LNCaP clone FGC (cell line): ENCODE data around the gene IL6ST.

ENCODE experiments used
- DNase-seq: peaks from one replicate; pipeline ENCODE4 v3.0.0-alpha.2; 2011; ENCODE audit warnings: low read depth
- H3K4me3 ChIP-seq: 2 replicates; pipeline ENCODE4 v1.5.1; 2011; ENCODE audit warnings: mild to moderate bottlenecking, low read depth, low read length, control low read depth
- CTCF ChIP-seq: IDR thresholded peaks from 2 replicates; pipeline ENCODE4 v1.5.1; 2012; ENCODE audit warnings: mild to moderate bottlenecking; ENCODE audit not compliant: control insufficient read depth, insufficient read depth; ENCODE audit errors: extremely low read depth

The IL6ST gene

GRCh38 chr5:55903121-55903701 is 91.6 kb downstream of the IL6ST start:
- no peak for TF ChIP-seq CTCF
- DNase-seq: no peak

DNA sequence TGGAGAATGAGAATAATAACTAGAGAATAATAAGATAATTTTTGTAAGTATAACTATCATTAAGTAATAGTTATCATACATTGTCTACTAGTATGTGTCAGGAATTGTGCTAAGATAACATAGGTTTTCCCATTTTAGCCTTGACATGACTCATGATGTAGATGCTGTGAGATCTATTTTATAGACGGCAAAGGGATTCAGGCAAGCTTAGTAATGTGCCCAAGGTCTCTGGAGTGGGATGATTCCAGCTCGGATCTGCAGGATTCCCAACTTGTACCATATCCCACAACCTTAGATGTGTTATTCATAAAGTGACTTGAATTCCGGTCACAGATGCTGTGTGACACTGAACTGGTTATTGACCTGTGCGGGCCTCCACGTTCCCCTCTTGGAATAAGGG is 92.1 kb downstream of the IL6ST start:
- DNase-seq: no peak
- no peak for TF ChIP-seq CTCF

More at GRCh38 chr5:55903121-55903701, 91.6 kb downstream of the IL6ST start:
- H3K4me3 ChIP-seq: no peak overlapping the region

GRCh38 chr5:55900776-55901175 is 94.0 kb downstream of the IL6ST start:
- DNase-seq: no peak
- no peak overlapping the region for H3K4me3 ChIP-seq
- no peak for TF ChIP-seq CTCF

More for the DNA sequence above, 92.1 kb downstream of the IL6ST start:
- H3K4me3 ChIP-seq: no peak overlapping the region

DNA sequence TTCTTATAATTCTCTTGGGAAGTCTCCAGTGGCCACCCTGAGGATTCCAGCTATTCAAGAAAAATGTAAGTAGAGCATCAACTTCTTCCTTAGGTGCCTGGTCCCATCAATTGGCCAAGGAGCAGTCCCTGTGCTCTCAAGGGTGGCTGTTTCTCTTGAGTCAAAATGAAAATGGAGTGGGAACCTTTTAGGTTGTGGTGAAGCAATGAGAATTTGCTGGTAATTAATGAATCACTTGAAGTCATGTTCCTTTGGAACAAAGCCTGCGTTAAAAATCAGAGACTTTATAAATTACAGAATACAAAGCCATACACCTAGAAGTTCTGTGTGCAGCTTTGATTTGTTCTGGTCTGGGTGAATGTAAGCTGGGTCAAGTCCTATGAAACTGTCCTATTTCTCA is 94.7 kb downstream of the IL6ST start:
- no peak overlapping the region for H3K4me3 ChIP-seq
- DNase-seq: no peak

GRCh38 chr5:55899344-55899743 is 95.4 kb downstream of the IL6ST start:
- DNase-seq: no peak
- TF ChIP-seq CTCF: no peak
- H3K4me3 ChIP-seq: no peak overlapping the region

More for the DNA sequence above, 94.7 kb downstream of the IL6ST start:
- TF ChIP-seq CTCF: no peak

DNA sequence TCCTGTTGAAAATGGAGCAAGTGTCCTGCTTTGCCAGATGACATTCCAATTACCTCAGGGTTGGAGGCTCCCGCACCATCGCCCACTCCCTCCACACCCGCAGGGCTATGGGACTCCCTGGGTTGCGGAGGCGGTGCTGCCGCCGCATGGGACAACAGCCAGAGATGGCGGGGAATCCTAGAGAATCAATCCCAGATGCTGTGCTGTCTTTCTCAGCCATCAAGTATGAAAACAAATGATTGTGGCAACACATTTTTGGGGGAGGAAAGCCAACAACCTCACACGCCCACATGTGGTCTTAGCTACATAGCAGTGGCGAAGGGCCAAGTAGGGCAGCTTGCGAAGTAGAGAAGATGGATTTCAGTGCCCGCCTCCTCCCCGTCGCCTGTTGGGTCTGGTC is 96.9 kb downstream of the IL6ST start:
- no peak overlapping the region for H3K4me3 ChIP-seq
- TF ChIP-seq CTCF: no peak
- DNase-seq: no peak
